Stimulated activated CD8-positive, alpha-beta memory T cell treated with anti-CD3 and anti-CD28 coated beads, Interleukin-12 subunit alpha, Interleukin-12 subunit beta, amount 100 ng/mL, for 4 hours (primary cell): ENCODE results near the gene MANBA.
A peak's percentile ranks its signal among the peaks of the same experiment; 100 is the strongest.

Source experiments
- DNase-seq: peaks from one replicate; pipeline ENCODE4 v3.0.0-alpha.2; 2020; ENCODE audit warnings: low read depth

The MANBA gene

GRCh38 chr4:102760645-102761295 lies at the start of gene MANBA:
MANBA (minus strand) TSS chr4:102760968; CDS start chr4:102760894, 74 bp downstream.
- DNase-seq = peak; percentile 71

- no peak for DNase-seq
Observed at GRCh38 chr4:102809691-102810090, 48.9 kb upstream of the MANBA start.

GRCh38 chr4:102809190-102809589 lies 48.4 kb upstream of the MANBA start:
- DNase-seq = no peak

GRCh38 chr4:102808009-102808408 lies 47.2 kb upstream of the MANBA start:
- no peak for DNase-seq

GRCh38 chr4:102807345-102807744 lies 46.6 kb upstream of the MANBA start:
- no peak for DNase-seq

- no peak for DNase-seq
Observed at GRCh38 chr4:102799816-102800215, 39.0 kb upstream of the MANBA start.

GRCh38 chr4:102794999-102795398 lies 34.2 kb upstream of the MANBA start:
- no peak for DNase-seq

GRCh38 chr4:102792361-102792936 lies 31.7 kb upstream of the MANBA start:
- DNase-seq = no peak

- no peak for DNase-seq
Observed at GRCh38 chr4:102791318-102791835, 30.6 kb upstream of the MANBA start.

- no peak for DNase-seq
Observed at GRCh38 chr4:102789317-102789717, 28.5 kb upstream of the MANBA start.

GRCh38 chr4:102787944-102788343 lies 27.2 kb upstream of the MANBA start:
- DNase-seq = no peak

- no peak for DNase-seq
Observed at GRCh38 chr4:102787096-102787881, 26.5 kb upstream of the MANBA start.

- no peak for DNase-seq
Observed at GRCh38 chr4:102786279-102786678, 25.5 kb upstream of the MANBA start.

GRCh38 chr4:102783006-102783405 lies 22.2 kb upstream of the MANBA start:
- no peak for DNase-seq

- DNase-seq = no peak
Observed at GRCh38 chr4:102781570-102781969, 20.8 kb upstream of the MANBA start.

GRCh38 chr4:102780476-102781144 lies 19.8 kb upstream of the MANBA start:
- DNase-seq = no peak

GRCh38 chr4:102779204-102779603 lies 18.4 kb upstream of the MANBA start:
- DNase-seq = no peak

GRCh38 chr4:102778720-102779119 lies 18.0 kb upstream of the MANBA start:
- DNase-seq = no peak

- no peak for DNase-seq
Observed at GRCh38 chr4:102775805-102776204, 15.0 kb upstream of the MANBA start.

GRCh38 chr4:102774254-102774653 lies 13.5 kb upstream of the MANBA start:
- no peak for DNase-seq

- DNase-seq = no peak
Observed at GRCh38 chr4:102772738-102773340, 12.1 kb upstream of the MANBA start.

GRCh38 chr4:102764901-102765300 lies 4.1 kb upstream of the MANBA start:
- DNase-seq = no peak
